Osteoblast (primary cell): Measurements from ENCODE around the gene LHX5. TPM values are rescaled to one million over a fixed set of nuclear protein-coding genes. Genes with fewer than 3 reads are reported as not detected.

Experiments used
- DNase-seq: peaks from one replicate; pipeline ENCODE4 v3.0.0; 2011; ENCODE audit warnings: low spot score, mixed read lengths; ENCODE audit not compliant: insufficient read length; ENCODE audit errors: missing footprints
- H2AFZ ChIP-seq: 2 replicates; pipeline ENCODE4 v1.6.0; 2011; ENCODE audit warnings: mild to moderate bottlenecking, low read length
- H3K27ac ChIP-seq: 2 replicates; pipeline ENCODE4 v1.5.1; 2011; ENCODE audit warnings: mild to moderate bottlenecking, low read depth, low read length, moderate library complexity
- H3K27me3 ChIP-seq: 2 replicates; pipeline ENCODE4 v1.6.0; 2012; ENCODE audit warnings: mild to moderate bottlenecking, control low read depth, inconsistent platforms, low read length, moderate library complexity; ENCODE audit not compliant: insufficient read depth
- H3K36me3 ChIP-seq: 2 replicates; pipeline ENCODE4 v1.5.1; 2011; ENCODE audit warnings: mild to moderate bottlenecking, low read length, control low read depth, moderate library complexity; ENCODE audit not compliant: insufficient read depth
- H3K4me1 ChIP-seq: 2 replicates; pipeline ENCODE4 v1.5.1; 2011; ENCODE audit warnings: mild to moderate bottlenecking, low read length, control low read depth, moderate library complexity; ENCODE audit not compliant: insufficient read depth
- H3K4me2 ChIP-seq: 2 replicates; pipeline ENCODE4 v1.6.0; 2011; ENCODE audit warnings: mild to moderate bottlenecking, low read length; ENCODE audit not compliant: insufficient read depth
- H3K4me3 ChIP-seq: fragments of 200-600 bp; sonication (generic); 3 replicates; pipeline ENCODE4 v1.5.1; 2012; ENCODE audit warnings: mild to moderate bottlenecking, low read length, inconsistent platforms; ENCODE audit not compliant: insufficient read depth
- H3K79me2 ChIP-seq: 2 replicates; pipeline ENCODE4 v1.6.0; 2012; ENCODE audit warnings: mild to moderate bottlenecking, low read length, control low read depth, inconsistent platforms; ENCODE audit not compliant: insufficient read depth
- H3K9me3 ChIP-seq: 2 replicates; pipeline ENCODE4 v1.5.1; 2011; ENCODE audit warnings: low read depth, low read length, control low read depth
- H4K20me1 ChIP-seq: 2 replicates; pipeline ENCODE4 v1.6.0; 2012; ENCODE audit warnings: mild to moderate bottlenecking, low read length, control low read depth; ENCODE audit not compliant: insufficient read depth
- CTCF ChIP-seq: IDR thresholded peaks from 2 replicates; pipeline ENCODE4 v1.5.1; 2011; ENCODE audit warnings: mild to moderate bottlenecking, low read depth, low read length, moderate library complexity; ENCODE audit errors: extremely low read depth
- total RNA-seq: library from RNA; depleted of rRNA; stranded (reverse); fragments of >200 nt; gene quantifications from 2 replicates; pipeline ENCODE4 v1.2.3, GENCODE V29; 2012

Gene LHX5
- total RNA-seq, 1 donor, result not detected

- H3K36me3 ChIP-seq, result no peaks in the 10 kb centered on the region
- H3K9me3 ChIP-seq, result no peaks in the 10 kb centered on the region
- TF ChIP-seq CTCF, result no peak
- no peak overlapping the region for H3K4me3 ChIP-seq
- no peak overlapping the region for H3K27ac ChIP-seq
- no peaks in the 10 kb centered on the region for H3K79me2 ChIP-seq
- no peaks in the 10 kb centered on the region for H4K20me1 ChIP-seq
- no peak for DNase-seq
- no peak overlapping the region for H2AFZ ChIP-seq
- H3K4me2 ChIP-seq, result no peak overlapping the region
- no peaks in the 10 kb centered on the region for H3K27me3 ChIP-seq
- H3K4me1 ChIP-seq, result no peaks in the 10 kb centered on the region
These were observed 34.0 kb downstream of the LHX5 start for GRCh38 chr12:113437729-113438100.

GRCh38 chr12:113436993-113437728, 34.5 kb downstream of the LHX5 start:
- Histone ChIP-seq H4K20me1 (no peaks in the 10 kb centered on the region), H3K4me3 (no peak overlapping the region), H3K79me2 (no peaks in the 10 kb centered on the region), H3K9me3 (no peaks in the 10 kb centered on the region), H3K4me2 (no peak overlapping the region), H2AFZ (no peak overlapping the region), H3K27ac (no peak overlapping the region), H3K27me3 (no peaks in the 10 kb centered on the region), H3K36me3 (no peaks in the 10 kb centered on the region), H3K4me1 (no peaks in the 10 kb centered on the region)
- TF ChIP-seq CTCF, result no peak
- DNase-seq, result no peak

GRCh38 chr12:113436586-113436985, 35.1 kb downstream of the LHX5 start:
- Histone ChIP-seq H3K79me2 (no peaks in the 10 kb centered on the region), H4K20me1 (no peaks in the 10 kb centered on the region), H2AFZ (no peak overlapping the region), H3K4me1 (no peaks in the 10 kb centered on the region), H3K4me2 (no peak overlapping the region), H3K27me3 (no peaks in the 10 kb centered on the region), H3K36me3 (no peaks in the 10 kb centered on the region), H3K4me3 (no peak overlapping the region), H3K9me3 (no peaks in the 10 kb centered on the region), H3K27ac (no peak overlapping the region)
- no peak for DNase-seq
- no peak for TF ChIP-seq CTCF

GRCh38 chr12:113435367-113435766, 36.3 kb downstream of the LHX5 start:
- Histone ChIP-seq H3K9me3 (no peaks in the 10 kb centered on the region), H3K4me2 (no peak overlapping the region), H3K4me1 (no peaks in the 10 kb centered on the region), H2AFZ (no peak overlapping the region), H3K4me3 (no peak overlapping the region), H4K20me1 (no peaks in the 10 kb centered on the region), H3K27me3 (no peaks in the 10 kb centered on the region), H3K79me2 (no peaks in the 10 kb centered on the region), H3K36me3 (no peaks in the 10 kb centered on the region), H3K27ac (no peak overlapping the region)
- DNase-seq, result no peak
- no peak for TF ChIP-seq CTCF
